PC-9 (cell line): ENCODE data around the gene TEAD3. TPM values are rescaled to one million over a fixed set of nuclear protein-coding genes. Genes with fewer than 3 reads are reported as not detected.

Experiments
- BruUV-seq: library from RNA; stranded (reverse); fragments of 400-500 nt; replicated peaks from 2 replicates; lab custom pipeline; 2021; lab: Mats Ljungman, UMichigan
- CTCF ChIA-PET: fragments of 300-600 bp; sonication (Branson Sonifier 250); formaldehyde crosslinking; loops from one replicate; lab custom pipeline; 2022; ENCODE audit warnings: antibody characterized with exemption; lab: Charles Lee
- POLR2A ChIA-PET: fragments of 300-600 bp; sonication (Branson Sonifier 250); formaldehyde crosslinking; loops from one replicate; lab custom pipeline; 2022; ENCODE audit warnings: antibody characterized with exemption; ENCODE audit not compliant: unreplicated experiment; lab: Charles Lee
- DNase-seq, 2 experiments: peaks; one replicate each; pipeline versions ENCODE4 v3.0.0 to v3.0.0-alpha.2; 2015 to 2022; ENCODE audit warnings: mixed read lengths in 1 of 2
- H2AFZ ChIP-seq: fragments of 200-600 bp; sonication (generic); 2 replicates; pipeline ENCODE4 v1.8.1; 2017; ENCODE audit warnings: antibody characterized with exemption
- H3F3A ChIP-seq: fragments of 200-600 bp; sonication (generic); 2 replicates; pipeline ENCODE4 v1.8.1; 2017; ENCODE audit warnings: antibody characterized with exemption, mild to moderate bottlenecking, low read depth; ENCODE audit not compliant: insufficient read depth
- H3K27ac ChIP-seq: fragments of 200-600 bp; sonication (generic); 2 replicates; pipeline ENCODE4 v1.6.1; 2016; ENCODE audit warnings: mixed run types
- H3K27me3 ChIP-seq: fragments of 200-600 bp; sonication (generic); 2 replicates; pipeline ENCODE4 v1.6.1; 2016; ENCODE audit warnings: low read depth, mixed run types; ENCODE audit not compliant: insufficient read depth
- H3K36me3 ChIP-seq: fragments of 200-600 bp; sonication (generic); 2 replicates; pipeline ENCODE4 v1.6.1; 2016; ENCODE audit warnings: low read depth, mixed run types
- H3K4me1 ChIP-seq: fragments of 200-600 bp; sonication (generic); replicated peaks from 2 replicates; pipeline ENCODE4 v1.6.1; 2016; ENCODE audit warnings: mixed run types; ENCODE audit not compliant: insufficient read depth
- H3K4me2 ChIP-seq: fragments of 200-600 bp; sonication (generic); 2 replicates; pipeline ENCODE4 v1.6.1; 2017; ENCODE audit warnings: mixed run types
- H3K4me3 ChIP-seq: fragments of 200-600 bp; sonication (generic); 2 replicates; pipeline ENCODE4 v1.6.1; 2016; ENCODE audit warnings: mixed run types
- H3K79me2 ChIP-seq: fragments of 200-600 bp; sonication (generic); 2 replicates; pipeline ENCODE4 v1.6.1; 2017; ENCODE audit warnings: low read depth, mixed run types
- H3K9me2 ChIP-seq: fragments of 200-600 bp; sonication (generic); 2 replicates; pipeline ENCODE4 v1.8.1; 2017; ENCODE audit warnings: mild to moderate bottlenecking; ENCODE audit not compliant: insufficient read depth
- H3K9me3 ChIP-seq: fragments of 200-600 bp; sonication (generic); 2 replicates; pipeline ENCODE4 v1.8.1; 2016; ENCODE audit warnings: low read depth; ENCODE audit not compliant: insufficient read depth
- H4K20me1 ChIP-seq: fragments of 200-600 bp; sonication (generic); 2 replicates; pipeline ENCODE4 v1.8.1; 2017; ENCODE audit not compliant: insufficient read depth
- EZH2 ChIP-seq: fragments of 200-600 bp; sonication (generic); IDR thresholded peaks from 2 replicates; pipeline ENCODE4 v1.8.0; 2017; ENCODE audit warnings: antibody characterized with exemption, low read depth
- intact Hi-C: fragments of 100-400 bp; cut with micrococcal nuclease; formaldehyde crosslinking; loops from one replicate; pipeline ENCODE4 v1.10.0; 2022; ENCODE audit not compliant: unreplicated experiment
- total RNA-seq: library from RNA; stranded (reverse); gene quantifications from 2 replicates; pipeline ENCODE4 v1.2.3, GENCODE V29; 2021
- TF ChIP-seq, protein P1 (sequence below): fragments of 200-600 bp; sonication (generic); conservative IDR thresholded peaks from 2 replicates; pipeline ENCODE4 v1.6.1; 2017; ENCODE audit warnings: mixed run types, antibody characterized with exemption, mild to moderate bottlenecking, moderate library complexity

TEAD3 gene
- total RNA-seq, 1 experiment from 2014 or later, result 40.1 TPM

DNA sequence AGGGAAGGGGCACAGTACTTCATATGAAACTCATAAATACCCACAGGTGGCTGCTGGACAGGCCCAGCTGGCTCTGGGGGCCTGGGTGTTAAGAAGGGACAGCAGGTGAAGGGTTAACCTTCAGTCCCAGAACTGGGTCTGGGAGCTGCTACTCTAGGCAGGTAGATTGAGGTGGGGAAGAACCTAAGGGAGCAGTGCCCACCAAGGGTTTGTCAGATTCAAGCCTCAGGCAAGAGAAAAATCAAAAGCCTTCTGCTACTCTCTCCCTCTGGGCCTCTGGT lies 23.1 kb downstream of the TEAD3 start:
- Histone ChIP-seq H3K27me3 (no peaks in the 10 kb centered on the region), H3K79me2 (peaks cover 35% of the 10 kb centered on the region), H3K9me2 (no peaks in the 10 kb centered on the region), H4K20me1 (peaks cover 53% of the 10 kb centered on the region), H3F3A (peaks cover 61% of the 10 kb centered on the region), H3K4me3 (no peak overlapping the region), H3K4me1 (peaks cover 22% of the 10 kb centered on the region), H3K4me2 (no peak overlapping the region), H3K27ac (peak overlapping the region; percentile 25; the same call in 1 of the 2 replicates), H3K36me3 (peaks cover 36% of the 10 kb centered on the region), H2AFZ (no peak overlapping the region), H3K9me3 (no peaks in the 10 kb centered on the region)
- TF ChIP-seq EZH2, result no peak
- TF ChIP-seq, protein P1, sequence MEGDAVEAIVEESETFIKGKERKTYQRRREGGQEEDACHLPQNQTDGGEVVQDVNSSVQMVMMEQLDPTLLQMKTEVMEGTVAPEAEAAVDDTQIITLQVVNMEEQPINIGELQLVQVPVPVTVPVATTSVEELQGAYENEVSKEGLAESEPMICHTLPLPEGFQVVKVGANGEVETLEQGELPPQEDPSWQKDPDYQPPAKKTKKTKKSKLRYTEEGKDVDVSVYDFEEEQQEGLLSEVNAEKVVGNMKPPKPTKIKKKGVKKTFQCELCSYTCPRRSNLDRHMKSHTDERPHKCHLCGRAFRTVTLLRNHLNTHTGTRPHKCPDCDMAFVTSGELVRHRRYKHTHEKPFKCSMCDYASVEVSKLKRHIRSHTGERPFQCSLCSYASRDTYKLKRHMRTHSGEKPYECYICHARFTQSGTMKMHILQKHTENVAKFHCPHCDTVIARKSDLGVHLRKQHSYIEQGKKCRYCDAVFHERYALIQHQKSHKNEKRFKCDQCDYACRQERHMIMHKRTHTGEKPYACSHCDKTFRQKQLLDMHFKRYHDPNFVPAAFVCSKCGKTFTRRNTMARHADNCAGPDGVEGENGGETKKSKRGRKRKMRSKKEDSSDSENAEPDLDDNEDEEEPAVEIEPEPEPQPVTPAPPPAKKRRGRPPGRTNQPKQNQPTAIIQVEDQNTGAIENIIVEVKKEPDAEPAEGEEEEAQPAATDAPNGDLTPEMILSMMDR, result no peak
- intact Hi-C loops, result no loop called here
- DNase-seq, result no peak
- ChIA-PET CTCF (no interaction called here), POLR2A (interaction anchor here (0.6 kb wide), 1 partner anchor 80 kb away, joined by 4 read pairs; no protein-coding TSS in a partner anchor)
- BruUV-seq, result no TSS peak

DNA sequence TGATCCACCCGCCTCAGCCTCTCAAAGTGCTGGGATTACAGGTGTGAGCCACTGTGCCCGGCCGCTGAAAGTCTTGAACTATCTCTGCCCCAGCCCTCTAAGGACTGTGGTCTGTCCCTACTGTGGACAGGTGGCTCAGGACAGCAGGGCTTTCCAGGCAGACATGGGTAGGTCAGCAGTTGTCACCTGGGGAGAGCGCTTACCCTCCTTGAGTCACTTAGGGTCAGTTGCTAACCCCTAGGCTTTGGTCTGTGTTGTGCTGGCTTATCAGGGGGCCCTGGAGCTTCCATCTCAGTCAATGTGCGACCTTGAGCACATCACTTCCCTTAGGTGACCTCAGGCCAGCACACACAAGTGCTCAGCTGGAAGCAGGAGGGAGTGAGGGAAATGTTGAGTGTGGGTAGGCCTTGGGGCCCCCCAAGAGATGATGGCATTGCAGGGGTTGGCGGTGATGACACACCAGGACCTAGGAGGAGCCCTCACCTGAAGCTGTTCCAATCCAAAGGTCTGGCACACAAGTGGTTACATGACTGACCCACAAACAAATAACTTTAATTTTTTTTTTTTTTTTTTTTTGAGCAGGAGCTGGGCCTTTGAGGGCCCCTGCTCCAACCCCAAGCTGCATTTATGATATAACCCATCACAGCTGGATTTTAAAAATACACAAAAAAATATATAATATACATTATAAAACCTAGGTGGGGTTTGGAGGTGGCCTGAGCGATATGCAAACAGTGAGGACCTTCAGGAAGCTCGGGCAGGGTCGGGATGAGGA lies 23.6 kb downstream of the TEAD3 start:
- no peak overlapping the region for H3K4me2 ChIP-seq
- peaks cover 41% of the 10 kb centered on the region for H3K79me2 ChIP-seq
- no peaks in the 10 kb centered on the region for H3K9me3 ChIP-seq
- TF ChIP-seq EZH2, result no peak
- TF ChIP-seq, protein P1, result no peak
- no TSS peak for BruUV-seq
- no peak overlapping the region for H3K4me3 ChIP-seq
- no peaks in the 10 kb centered on the region for H3K9me2 ChIP-seq
- DNase-seq, result no peak
- H3K27me3 ChIP-seq, result no peaks in the 10 kb centered on the region
- 0 out of 2 replicates have a peak overlapping the region, but pooled peaks have one; percentile 25 for H3K27ac ChIP-seq
- peaks cover 40% of the 10 kb centered on the region for H3K36me3 ChIP-seq
- CTCF ChIA-PET, result interaction anchor here (0.6 kb wide), 1 partner anchor 108 kb away, joined by 6 read pairs; no protein-coding TSS in a partner anchor
- H3F3A ChIP-seq, result peaks cover 66% of the 10 kb centered on the region
- H4K20me1 ChIP-seq, result peaks cover 54% of the 10 kb centered on the region
- intact Hi-C loops, result no loop called here
- POLR2A ChIA-PET, result interaction anchor here (0.5 to 0.7 kb wide), 4 partner anchors 9 to 795 kb away, joined by 4 to 25 read pairs (median 8); no protein-coding TSS in a partner anchor
- peaks cover 22% of the 10 kb centered on the region for H3K4me1 ChIP-seq
- no peak overlapping the region for H2AFZ ChIP-seq

DNA sequence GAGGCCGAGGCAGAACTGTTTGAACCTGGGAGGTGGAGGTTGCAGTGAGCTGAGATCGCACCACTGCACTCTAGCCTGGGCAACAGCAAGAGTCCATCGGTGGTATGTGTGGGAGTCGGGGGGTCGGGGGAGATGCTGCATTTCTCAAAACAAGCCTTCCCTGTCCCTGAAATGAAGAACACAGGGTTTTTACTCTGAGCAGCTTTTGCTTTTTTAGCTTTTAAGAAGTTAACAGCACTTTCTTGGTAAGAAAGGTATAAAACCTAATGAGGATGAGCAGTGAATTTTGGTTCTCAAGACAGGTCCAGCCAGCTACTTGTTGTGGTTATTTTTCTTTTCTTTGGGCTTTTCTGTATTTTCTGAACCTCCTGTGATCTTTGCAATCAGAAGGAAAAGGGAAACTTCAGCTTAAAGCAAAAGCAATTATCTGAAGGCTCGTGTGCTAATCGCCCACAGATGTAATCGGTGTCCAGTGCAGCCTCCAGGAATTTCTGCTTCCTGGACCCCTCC lies 25.0 kb downstream of the TEAD3 start:
- Histone ChIP-seq H3K36me3 (peaks cover 40% of the 10 kb centered on the region), H3F3A (peaks cover 66% of the 10 kb centered on the region), H3K4me3 (peak overlapping the region; percentile 4; the same call in 1 of the 2 replicates), H3K27ac (peak overlapping the region; percentile 29), H3K9me3 (no peaks in the 10 kb centered on the region), H4K20me1 (peaks cover 54% of the 10 kb centered on the region), H3K4me1 (peaks cover 28% of the 10 kb centered on the region), H3K27me3 (no peaks in the 10 kb centered on the region), H3K9me2 (no peaks in the 10 kb centered on the region), H3K79me2 (peaks cover 42% of the 10 kb centered on the region), H2AFZ (no peak overlapping the region), H3K4me2 (peak overlapping the region; percentile 95; the same call in 1 of the 2 replicates)
- CTCF ChIA-PET, result interaction anchor here (0.5 kb wide), 1 partner anchor 154 kb away, joined by 3 read pairs; no protein-coding TSS in a partner anchor
- POLR2A ChIA-PET, result interaction anchor here (0.5 to 0.6 kb wide), 4 partner anchors 14 to 260 kb away, joined by 3 to 5 read pairs (median 4); no protein-coding TSS in a partner anchor
- BruUV-seq, result no TSS peak
- intact Hi-C loops, result loop anchor here (2.0 kb wide), 1 partner anchor 25 kb away; the partner anchor contains the start of gene TEAD3
- DNase-seq, result no peak
- no peak for TF ChIP-seq EZH2
- TF ChIP-seq, protein P1, result no peak
